Measurements from ENCODE around the gene GOLGA8J.
"Not testable (repeated sequence)": the region's sequence is repeated elsewhere in the genome, so short reads cannot be mapped to it uniquely, and the experiment has no call there.

Gene GOLGA8J, protein sequence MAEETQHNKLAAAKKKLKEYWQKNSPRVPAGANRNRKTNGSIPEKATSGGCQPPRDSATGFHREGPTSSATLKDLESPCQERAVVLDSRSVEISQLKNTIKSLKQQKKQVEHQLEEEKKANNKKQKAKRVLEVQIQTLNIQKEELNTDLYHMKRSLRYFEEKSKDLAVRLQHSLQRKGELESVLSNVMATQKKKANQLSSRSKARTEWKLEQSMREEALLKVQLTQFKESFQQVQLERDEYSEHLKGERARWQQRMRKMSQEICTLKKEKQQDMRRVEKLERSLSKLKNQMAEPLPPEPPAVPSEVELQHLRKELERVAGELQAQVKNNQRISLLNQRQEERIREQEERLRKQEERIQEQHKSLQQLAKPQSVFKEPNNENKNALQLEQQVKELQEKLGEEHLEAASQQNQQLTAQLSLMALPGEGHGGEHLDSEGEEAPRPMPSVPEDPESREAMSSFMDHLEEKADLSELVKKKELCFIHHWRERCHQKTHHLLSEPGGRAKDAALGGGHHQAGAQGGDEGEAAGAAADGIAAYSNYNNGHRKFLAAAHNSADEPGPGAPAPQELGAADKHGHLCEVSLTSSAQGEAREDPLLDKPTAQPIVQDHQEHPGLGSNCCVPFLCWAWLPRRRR

DNA sequence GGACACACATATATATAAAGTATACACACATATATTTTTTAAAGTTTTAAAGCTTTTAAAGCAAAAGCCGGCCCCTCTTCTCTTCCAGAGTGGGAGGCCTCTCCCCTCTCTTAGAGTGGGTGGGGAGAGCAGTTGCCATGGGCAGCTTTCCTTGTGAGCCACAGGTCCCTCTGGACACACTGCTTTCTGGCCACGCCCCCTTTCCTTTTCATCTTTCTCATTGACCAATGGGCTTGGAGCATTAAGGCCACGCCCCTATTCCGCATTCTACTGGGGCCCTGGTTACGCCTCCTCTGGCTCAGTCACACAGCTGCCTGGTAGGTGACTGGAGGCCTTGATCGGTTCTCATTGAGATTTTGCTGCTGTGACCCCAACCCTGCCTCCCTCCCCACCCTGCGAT lies at the start of gene GOLGA8J:
Gene GOLGA8J (plus strand): TSS at position 301 of the 400 bp plus-strand sequence. CDS start 98 bp downstream, at position 399.
- not testable (repeated sequence) for DNase-seq

GRCh38 chr15:30033211-30033610 lies 49.5 kb upstream of the GOLGA8J start:
- no peak for DNase-seq

DNA sequence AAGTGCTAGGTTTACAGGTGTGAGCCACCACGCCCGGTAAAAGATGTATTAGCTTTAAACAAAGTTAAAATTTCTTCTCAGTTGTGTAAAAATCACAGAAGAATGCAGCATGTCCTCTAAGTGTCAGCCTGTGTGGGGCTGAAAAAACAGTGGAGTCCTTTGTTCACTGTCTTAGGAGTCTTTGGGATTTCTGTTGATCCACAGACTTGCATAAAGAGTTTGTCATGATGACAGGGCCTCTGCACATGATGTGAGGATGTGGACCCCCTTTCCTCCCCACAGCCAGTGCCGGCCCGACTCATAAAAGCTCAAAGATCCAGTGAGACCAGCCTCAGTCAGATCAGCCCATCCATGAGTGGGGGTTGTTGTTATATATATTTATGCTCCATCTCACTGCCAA lies 49.0 kb upstream of the GOLGA8J start:
- DNase-seq: no peak

DNA sequence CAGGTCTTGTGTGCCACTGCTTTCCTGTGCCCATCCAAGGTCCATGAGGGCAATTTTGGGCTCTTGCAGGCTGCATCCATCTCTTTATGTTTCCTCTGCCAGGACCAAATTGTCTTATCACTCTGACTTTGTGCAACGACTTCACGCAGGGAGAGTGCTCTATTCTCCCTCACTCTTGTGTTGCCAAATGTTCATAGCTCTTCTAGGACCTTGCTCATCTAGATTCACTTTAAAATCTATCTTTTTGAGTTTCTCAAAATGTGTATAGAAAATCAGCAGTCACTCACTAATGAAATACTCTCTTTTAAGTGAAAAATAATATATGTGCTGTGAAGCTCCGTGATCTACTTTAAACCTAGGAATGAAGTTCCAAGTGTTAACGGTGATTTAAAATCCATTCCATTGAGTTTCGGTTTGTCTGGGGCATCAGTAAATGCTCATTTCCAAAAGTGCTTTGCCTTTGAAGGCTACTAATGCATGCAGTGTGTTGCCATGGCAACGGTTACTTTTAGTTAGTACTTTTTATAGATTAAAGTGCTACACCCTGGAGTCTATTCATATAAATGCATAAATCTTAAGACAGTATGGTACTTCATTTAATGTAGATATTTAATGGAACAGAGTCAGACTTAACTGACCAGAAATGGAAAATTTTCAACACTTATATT lies 46.6 kb upstream of the GOLGA8J start:
- no peak for DNase-seq

DNA sequence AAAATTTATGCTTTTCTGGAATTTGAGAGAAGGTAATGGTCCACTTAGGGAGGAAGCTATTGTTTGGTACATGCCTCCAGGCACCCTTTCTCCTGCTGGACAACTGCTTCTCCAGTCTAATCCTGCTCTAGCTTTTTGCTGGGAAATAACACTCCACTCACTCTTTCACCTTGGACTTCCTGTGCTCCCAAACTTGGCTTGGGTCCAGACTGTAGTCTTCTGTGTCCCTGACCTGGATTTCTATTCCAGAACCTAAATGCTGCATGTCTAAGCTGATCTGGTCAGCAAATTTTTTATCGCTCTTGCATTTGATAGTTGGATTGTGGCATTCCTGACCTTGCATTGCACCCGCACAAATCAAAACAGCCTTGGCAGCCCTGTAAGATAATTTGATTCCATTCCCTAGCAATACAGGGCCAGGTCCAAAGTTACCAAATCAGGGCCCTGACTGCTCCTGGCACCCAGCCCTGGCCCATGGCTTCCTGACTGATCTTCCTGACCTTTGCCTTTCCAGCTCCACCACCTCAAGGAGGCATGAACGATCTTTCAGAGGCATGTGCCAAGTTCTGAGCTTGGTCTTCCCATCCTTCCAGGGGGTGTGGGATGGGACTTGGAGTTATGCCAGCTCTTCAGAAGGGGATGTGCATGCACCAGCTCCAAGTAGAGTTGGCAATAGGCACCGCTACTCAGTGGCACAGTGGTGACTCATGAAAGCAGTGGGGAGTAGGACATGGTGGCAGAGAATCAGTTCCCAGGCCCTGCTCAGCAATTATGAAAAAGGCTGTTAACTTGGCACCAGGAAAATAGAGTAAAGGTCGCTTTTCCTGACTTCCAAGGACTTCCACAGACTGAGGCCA lies 43.9 kb upstream of the GOLGA8J start:
- no peak for DNase-seq

- DNase-seq: no peak
These were observed 40.9 kb upstream of the GOLGA8J start for GRCh38 chr15:30041868-30042267.

GRCh38 chr15:30042556-30042955 lies 40.2 kb upstream of the GOLGA8J start:
- no peak for DNase-seq

DNA sequence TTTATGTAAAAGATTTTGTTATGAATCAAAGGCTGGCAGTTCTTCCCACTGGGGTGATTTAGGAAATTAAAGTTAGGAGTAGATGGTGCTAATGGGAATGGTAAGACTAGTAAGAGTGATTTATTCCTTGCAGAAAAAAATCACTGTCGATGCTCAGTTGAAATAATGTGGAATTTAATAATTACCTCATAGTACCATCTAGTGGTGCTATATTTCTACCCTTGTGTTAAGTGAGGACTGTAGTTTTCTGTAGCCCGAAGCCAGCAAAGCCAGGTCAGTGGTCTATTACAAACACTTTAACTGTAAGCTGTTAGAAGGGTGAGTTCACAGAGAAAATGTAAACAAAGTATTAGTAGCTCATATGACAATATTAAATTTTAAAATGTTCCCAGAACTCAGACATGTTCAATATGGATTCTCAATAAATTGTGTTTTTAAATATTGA lies 39.5 kb upstream of the GOLGA8J start:
- no peak for DNase-seq

GRCh38 chr15:30044377-30044776 lies 38.4 kb upstream of the GOLGA8J start:
- no peak for DNase-seq

DNA sequence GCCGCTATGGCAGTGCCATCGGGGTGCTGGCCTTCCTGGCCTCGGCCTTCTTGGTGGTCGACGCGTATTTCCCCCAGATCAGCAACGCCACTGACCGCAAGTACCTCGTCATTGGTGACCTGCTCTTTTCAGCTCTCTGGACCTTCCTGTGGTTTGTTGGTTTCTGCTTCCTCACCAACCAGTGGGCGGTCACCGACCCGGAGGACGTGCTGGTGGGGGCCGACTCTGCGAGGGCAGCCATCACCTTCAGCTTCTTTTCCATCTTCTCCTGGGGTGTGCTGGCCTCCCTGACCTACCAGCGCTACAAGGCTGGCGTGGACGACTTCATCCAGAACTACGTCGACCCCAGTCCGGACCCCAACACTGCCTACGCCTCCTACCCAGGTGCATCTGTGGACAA lies 37.9 kb upstream of the GOLGA8J start:
- not testable (repeated sequence) for DNase-seq

DNA sequence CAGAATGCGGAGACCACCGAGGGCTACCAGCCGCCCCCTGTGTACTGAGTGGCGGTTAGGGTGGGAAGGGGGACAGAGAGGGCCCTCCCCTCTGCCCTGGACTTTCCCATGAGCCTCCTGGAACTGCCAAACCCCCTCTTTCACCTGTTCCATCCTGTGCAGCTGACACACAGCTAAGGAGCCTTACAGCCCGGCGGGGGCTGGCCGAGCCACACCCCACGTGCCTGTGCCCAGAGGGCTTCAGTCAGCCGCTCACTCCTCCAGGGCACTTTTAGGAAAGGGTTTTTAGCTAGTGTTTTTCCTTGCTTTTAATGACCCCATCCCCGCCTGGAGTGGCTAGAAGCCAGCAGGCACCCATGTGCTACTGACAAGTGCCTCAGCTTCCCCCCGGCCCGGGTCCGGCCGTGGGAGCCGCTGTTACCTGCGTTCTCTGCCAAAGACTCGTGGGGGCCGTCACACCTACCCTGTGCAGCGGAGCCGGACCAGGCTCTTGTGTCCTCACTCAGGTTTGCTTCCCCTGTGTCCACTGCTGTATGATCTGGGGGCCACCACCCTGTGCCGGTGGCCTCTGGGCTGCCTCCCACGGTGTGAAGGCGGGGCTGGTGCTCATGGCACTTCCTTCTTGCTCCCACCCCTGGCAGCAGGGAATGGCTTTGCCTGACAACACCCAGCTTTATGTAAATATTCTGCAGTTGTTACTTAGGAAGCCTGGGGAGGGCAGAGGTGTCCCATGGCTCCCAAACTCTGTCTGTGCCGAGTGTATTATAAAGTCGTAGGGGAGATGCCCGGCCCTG lies 37.3 kb upstream of the GOLGA8J start:
- DNase-seq: not testable (repeated sequence)

- no peak for DNase-seq
These were observed 36.3 kb upstream of the GOLGA8J start for GRCh38 chr15:30046430-30046829.

GRCh38 chr15:30055604-30056003 lies 27.2 kb upstream of the GOLGA8J start:
- no peak for DNase-seq

- no peak for DNase-seq
These were observed 26.6 kb upstream of the GOLGA8J start for GRCh38 chr15:30056166-30056565.

DNA sequence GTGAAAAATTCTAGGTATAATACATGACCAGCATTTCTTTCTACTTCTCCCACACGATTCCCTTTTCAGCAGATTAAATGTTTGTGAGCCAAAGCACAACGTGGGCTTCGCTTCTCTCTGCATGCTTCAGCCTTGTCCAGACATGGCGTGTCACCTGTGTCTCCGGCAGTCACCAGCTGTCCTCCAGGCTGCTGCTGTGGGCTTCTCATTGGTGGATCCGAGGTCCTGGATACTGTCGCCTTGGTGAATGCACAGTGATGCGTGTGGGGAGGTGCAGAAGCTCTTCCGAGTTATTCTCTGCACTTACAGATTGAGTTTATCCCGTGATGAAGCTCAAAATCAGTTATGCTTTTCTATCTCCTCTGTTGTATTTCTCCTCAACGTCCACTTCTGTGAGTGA lies 23.0 kb upstream of the GOLGA8J start:
- no peak for DNase-seq

DNA sequence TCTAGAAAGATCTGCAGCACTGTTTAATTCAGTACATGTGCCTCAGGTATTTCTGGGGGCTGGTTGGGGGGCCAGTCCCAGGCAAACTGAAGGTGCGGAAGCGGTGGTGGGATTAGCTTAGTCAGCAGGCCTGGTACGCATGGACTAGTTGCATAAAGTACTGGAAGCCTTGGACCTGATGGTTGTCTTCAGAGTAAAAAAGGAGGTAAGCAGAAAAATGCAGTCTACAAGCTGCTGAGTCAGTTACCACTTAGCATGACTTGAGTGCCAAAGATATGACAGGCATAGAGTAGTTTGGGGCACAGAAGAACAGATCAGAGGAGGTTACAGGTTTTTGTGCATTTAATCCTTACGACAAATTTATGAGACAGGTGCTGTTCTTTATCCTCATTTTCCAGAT lies 19.9 kb upstream of the GOLGA8J start:
- DNase-seq: no peak

DNA sequence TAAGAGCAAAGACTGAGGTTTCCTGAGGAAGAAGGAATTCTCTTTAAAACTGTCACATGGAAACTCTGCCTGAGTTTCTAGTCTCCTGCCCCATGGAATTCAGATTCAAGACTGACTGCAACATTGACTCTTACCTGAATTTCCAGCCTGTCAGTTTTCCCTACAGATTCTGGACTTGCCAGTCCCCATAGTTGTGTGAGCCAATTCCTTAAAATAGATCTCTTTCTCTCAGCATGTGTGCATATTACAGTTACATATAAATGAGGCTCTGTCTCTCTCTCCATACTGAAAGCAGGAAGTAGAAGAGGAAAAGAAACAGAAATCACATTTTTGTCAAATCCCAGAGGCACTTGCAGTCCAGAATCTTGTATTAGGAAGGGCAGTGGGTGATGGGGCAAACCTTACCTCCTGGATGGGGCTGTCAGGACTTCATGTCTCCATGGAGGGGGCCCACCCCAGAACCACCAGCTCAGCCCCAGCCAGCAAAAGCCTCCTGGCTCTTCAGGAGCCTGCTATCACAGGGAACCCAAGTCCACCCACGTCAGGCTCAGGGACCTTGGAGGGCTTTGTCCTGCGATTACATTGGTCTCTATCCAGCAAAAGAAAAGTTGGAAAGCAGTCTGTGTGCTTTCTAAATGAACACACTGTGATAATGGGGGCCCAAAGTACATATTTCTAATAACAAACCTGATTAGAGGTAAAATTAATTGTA lies 18.8 kb upstream of the GOLGA8J start:
- no peak for DNase-seq

- DNase-seq: no peak
These were observed 17.5 kb upstream of the GOLGA8J start for GRCh38 chr15:30065025-30065801.

- DNase-seq: no peak
These were observed 14.4 kb upstream of the GOLGA8J start for GRCh38 chr15:30068326-30068725.

- no peak for DNase-seq
These were observed 10.1 kb upstream of the GOLGA8J start for GRCh38 chr15:30072630-30073029.

GRCh38 chr15:30073915-30074314 lies 8.8 kb upstream of the GOLGA8J start:
- no peak for DNase-seq
